Hypothalamus (tissue), 51 donors: Measurements from ENCODE around the gene HSF4.

Experiments
- DNase-seq, 51 donors: peaks; one replicate each; lab custom pipeline; 2025; lab: John Stamatoyannopoulos, UW

The HSF4 gene

GRCh38 chr16:67150047-67150832 lies 14.3 kb upstream of the HSF4 start:
- DNase-seq: peak in 4 of 51 donors; percentile 10 to 39 (median 20)

DNA sequence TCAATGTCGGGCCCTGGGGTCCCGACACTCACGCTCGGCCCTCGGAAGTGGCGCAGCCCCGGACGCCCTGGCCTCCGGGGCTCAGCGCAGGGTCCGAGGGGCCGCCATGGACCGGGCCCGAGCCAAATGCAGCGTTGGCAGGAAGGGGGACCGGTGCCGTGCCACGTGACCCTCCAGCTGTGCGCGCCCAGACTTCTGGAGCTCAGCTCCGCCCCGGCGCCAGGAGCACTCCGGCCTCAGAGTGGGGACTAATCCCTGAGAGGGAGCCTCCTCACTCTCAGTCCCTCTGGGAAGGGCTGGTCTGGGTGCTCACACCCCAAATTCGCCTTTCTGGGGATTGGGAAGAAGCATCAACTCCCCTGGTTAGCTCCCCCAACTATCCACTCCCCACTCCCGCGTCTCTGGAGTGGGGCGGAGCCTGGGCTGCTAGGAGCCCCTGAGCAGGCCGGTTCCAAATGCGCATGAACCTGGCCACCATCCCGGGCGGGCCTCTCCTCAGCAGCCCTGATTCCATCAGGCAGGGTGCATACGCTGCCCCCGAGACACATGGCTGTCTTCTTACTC lies 13.6 kb upstream of the HSF4 start, which contains the start of gene B3GNT9:
B3GNT9 (minus strand) TSS at position 166 of the 564 bp plus-strand sequence. CDS start 513 bp downstream, outside the sequence.
- peak in 42 of 51 donors; percentile 29 to 82 (median 62) for DNase-seq

GRCh38 chr16:67151431-67152097 lies 13.0 kb upstream of the HSF4 start:
- no peak for DNase-seq

GRCh38 chr16:67154578-67155294 lies 9.8 kb upstream of the HSF4 start:
- no peak for DNase-seq

DNA sequence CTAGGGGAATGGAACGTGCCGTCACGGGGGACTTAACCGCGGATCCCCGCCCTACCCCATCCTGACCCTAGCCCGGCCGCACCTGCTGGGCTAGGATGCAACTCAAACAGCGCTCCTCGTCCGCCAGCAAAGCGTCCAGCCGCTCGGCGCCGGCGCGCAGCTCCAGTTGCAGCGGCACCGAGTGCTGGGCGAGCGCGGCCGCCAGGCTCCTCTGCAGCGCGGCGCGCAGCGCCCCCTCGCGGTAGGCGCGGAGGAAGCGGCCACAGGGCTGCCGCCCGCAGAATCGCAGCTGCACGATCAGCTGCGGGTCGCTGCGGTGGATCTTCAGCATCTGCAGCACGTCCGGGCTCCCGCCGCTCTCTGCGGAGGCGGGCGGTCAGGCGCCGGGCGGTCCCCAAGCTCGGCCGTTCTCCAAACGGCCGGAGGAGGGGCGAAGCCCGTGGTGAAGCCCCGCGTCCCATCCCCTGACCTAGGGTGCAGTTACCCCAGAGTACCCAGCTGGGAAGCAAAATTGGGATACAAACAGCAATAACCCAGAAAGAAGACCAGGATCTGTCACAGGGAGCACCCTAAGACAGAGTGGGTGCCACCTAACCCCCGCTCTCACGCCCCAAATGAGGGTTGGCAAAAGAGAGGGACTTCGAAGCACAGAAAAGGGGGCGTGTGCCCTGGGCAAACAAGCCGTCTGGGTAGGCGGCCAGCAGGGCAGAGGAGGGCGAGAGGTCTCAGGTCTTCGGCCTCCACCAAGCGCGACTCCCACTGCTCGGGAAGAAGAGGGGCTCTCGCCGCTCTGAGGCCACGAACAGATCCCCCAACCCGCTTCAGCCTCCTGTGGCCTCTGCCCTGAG lies 9.0 kb upstream of the HSF4 start:
- peak in 46 of 51 donors; percentile 23 to 89 (median 62) for DNase-seq

GRCh38 chr16:67156143-67156844 lies 8.3 kb upstream of the HSF4 start:
- DNase-seq: no peak

DNA sequence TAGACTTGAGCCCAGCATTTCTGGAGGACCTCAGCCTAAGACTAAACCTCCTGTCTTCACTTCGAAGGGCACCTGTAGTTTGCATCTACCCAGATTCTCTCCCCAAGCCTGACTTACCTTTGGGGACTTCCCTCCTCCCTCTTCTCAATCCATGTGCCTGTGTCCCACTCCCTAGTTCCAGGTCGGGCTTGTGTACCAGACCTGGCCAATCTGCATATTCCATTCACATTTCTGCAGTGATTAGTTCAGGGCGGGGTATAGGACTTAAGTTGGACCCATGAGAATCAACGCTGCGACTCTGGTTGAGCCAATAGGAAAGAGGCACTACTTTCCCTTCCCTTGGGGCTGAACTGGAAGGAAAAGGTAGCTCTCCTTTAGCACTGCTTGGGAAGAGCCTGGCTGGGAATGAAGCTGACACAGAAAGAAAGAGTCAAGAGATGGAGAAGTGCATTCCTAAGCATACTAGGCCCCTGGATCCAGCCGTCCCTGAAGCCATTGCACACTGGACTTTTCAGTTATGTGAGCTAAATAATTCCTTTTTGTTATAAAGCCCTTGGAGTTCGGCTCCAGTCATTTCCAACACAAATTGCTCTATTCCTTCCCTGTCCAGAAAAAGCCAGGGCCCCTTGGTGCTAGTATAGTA lies 7.3 kb upstream of the HSF4 start:
- no peak for DNase-seq

- no peak for DNase-seq
Observed at GRCh38 chr16:67157892-67158635, 6.5 kb upstream of the HSF4 start.

DNA sequence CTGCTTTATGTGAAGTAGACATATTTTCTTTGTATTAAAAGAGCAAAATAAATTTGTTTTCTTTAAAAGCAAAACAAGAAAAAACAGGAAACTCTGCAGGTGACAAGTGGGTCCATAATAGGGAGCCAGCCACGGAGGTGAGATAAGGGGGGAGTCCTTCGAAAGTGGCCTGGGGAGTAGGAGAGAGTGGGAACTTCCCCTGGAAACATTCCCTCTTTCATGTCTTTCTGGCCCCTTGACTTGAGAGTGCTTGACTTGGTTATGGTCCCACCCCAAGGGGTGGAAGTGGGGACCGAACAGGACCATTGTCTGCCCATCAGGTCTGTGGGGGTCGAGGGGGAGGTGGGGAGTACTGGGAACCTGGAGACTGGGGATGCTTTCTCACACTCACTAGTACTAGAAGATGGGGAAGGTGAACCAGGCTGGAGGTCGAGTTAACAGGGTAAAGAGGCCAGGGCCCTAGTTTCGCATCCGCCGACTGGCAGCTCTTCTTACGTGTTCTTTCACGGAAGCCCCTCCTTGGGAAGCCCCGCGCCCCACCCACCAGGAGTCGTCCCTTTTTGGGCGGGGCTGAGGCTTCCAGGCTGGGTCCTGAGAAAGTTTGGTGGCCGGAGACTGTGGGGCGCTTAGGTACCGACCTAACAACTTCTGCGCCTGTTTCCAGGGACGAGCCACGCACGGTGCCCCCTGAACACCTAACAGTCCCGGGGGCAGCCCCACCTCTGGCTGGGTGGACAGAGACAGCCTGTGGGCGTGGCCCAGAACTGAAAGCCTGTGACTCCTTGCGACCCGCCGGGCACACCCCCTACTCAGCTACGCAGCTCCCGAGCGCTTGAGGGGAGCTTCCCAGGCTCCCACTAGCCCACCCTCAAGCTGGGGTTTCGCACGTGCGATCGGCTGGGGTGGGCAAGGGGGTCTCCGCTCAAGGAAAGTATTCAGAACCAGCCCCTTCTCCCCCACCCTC lies 5.6 kb upstream of the HSF4 start:
- peak in 1 of 51 donors; percentile 24 for DNase-seq

DNA sequence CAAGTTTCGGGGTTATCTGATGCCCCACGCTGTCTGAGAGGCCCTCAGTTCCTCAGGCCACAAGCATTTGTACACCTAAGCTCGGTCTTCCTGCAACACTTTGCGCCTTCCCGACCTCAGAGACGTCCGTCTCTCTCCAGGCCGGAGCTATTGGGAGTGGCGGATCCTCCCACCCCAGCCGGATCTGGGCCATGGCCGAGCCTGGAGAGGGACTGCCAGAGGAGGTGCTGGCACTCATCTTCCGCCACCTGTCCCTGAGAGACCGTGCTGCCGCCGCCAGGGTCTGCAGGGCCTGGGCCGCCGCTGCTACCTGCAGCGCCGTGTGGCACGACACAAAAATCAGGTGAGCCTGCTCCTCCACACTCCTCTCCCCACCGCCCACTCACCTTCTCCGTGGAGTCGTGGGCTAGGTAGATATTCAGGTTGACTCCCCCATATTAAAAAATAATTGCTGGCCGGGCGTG lies 2.9 kb upstream of the HSF4 start:
- DNase-seq: no peak

GRCh38 chr16:67162506-67163163 lies 1.9 kb upstream of the HSF4 start:
- no peak for DNase-seq

DNA sequence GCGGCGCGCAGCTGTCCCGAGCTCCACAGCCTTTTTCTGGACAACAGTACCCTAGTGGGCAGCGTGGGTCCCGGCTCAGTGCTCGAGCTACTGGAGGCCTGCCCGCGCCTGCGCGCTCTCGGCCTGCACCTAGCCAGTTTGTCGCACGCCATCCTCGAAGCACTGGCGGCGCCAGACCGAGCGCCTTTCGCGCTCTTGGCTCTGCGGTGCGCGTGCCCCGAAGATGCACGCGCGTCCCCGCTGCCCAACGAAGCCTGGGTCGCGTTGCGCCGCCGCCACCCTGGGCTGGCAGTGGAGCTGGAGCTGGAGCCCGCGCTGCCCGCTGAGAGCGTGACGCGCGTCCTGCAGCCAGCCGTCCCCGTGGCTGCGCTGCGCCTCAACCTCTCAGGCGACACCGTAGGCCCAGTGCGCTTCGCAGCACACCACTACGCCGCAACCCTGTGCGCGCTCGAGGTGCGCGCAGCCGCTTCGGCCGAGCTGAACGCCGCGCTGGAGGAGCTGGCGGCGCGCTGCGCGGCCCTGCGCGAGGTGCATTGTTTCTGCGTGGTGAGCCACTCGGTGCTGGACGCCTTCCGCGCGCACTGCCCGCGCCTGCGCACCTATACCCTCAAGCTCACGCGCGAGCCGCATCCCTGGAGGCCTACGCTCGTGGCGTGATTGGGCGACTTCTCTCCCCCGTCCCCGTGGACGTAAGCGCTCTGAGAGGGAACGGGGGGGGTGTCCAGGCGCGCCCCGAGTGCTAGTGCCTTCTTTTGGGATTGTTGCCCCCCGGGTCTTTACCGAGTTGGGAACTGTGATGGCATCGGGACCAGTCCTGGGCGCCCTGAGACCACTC lies 1.2 kb upstream of the HSF4 start:
- peak in 40 of 51 donors; percentile 20 to 86 (median 58) for DNase-seq

DNA sequence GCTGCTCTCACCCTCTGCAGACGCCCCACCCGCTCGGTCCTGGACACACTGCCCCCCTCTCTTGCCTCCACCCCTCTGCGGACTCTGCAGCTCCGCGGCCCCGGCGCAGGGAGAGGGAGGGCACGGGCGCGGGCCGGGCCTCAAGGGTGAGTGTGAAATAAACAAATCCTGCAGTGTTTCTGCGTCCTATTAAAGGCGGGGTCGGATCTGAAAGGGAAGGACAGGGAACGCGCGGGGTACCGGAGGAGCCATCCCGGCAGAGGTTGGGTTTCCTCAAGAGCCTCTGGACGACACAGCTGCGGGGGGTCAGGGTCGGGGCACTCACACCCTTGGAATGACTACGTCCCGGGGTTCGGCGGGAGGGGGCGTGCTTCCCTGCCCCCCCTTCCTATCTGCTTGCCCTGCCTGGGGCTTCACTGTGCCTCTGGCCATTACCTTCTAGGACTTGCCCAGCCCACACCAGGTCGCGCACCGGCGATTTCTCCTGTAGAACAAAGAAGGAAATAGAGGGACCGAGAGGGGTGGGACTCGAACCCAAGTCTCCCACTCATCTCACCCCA lies 466 bp upstream of the HSF4 start:
- DNase-seq: peak in 10 of 51 donors; percentile 27 to 69 (median 57)

GRCh38 chr16:67165121-67166078 lies 855 bp downstream of the HSF4 start:
- no peak for DNase-seq
